GM13976 (cell line): ENCODE results near the gene NOL7.

Source experiments
- DNase-seq: peaks from one replicate; pipeline ENCODE4 v3.0.0; 2012; ENCODE audit warnings: low spot score
- in situ Hi-C: fragments of 300-500 bp; cut with MboI; formaldehyde crosslinking; loops from one replicate; pipeline ENCODE4 v1.12.0; 2022; ENCODE audit warnings: low sequenced_read_pairs, mixed read lengths, inconsistent platforms; ENCODE audit not compliant: unreplicated experiment
- TF ChIP-seq, protein P1 (sequence below): IDR thresholded peaks from 2 replicates; pipeline ENCODE4 v1.5.1; 2012; ENCODE audit warnings: borderline replicate concordance, mild to moderate bottlenecking; ENCODE audit not compliant: insufficient read depth; ENCODE audit errors: extremely low read depth, missing control alignments, control extremely low read depth

NOL7 gene

GRCh38 chr6:13614926-13615791, at the start of gene NOL7:
TSS of gene NOL7 (plus strand) at chr6:13615335. CDS start at chr6:13615359, 24 bp downstream.
- DNase-seq = peak; percentile 99
- TF ChIP-seq, protein P1, sequence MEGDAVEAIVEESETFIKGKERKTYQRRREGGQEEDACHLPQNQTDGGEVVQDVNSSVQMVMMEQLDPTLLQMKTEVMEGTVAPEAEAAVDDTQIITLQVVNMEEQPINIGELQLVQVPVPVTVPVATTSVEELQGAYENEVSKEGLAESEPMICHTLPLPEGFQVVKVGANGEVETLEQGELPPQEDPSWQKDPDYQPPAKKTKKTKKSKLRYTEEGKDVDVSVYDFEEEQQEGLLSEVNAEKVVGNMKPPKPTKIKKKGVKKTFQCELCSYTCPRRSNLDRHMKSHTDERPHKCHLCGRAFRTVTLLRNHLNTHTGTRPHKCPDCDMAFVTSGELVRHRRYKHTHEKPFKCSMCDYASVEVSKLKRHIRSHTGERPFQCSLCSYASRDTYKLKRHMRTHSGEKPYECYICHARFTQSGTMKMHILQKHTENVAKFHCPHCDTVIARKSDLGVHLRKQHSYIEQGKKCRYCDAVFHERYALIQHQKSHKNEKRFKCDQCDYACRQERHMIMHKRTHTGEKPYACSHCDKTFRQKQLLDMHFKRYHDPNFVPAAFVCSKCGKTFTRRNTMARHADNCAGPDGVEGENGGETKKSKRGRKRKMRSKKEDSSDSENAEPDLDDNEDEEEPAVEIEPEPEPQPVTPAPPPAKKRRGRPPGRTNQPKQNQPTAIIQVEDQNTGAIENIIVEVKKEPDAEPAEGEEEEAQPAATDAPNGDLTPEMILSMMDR = peak; percentile 91
- in situ Hi-C loops = no loop called here

GRCh38 chr6:13565921-13566320, 49.2 kb upstream of the NOL7 start:
- DNase-seq = no peak
- in situ Hi-C loops = no loop called here
- TF ChIP-seq, protein P1 = no peak

DNA sequence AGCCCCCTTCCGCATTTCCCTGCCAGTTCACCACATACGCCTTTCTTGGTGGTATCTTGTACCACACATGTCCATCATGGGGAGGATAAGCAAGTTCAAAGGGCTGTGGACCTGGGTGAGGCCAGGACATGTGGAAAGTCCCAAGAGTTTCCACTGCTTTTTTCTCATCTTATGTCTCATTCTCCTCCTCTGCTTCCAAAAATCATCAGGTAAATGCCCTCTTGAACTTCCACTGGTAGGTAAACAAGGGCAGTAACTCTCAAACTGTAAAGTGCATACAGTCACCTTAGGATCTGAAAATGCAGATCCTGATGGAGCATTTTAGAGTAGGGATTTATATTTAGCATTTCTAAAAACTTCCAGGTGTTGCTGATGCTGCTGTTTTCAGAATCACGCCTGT, 48.6 kb upstream of the NOL7 start:
- in situ Hi-C loops = no loop called here
- TF ChIP-seq, protein P1 = no peak
- no peak for DNase-seq

GRCh38 chr6:13568970-13569369, 46.2 kb upstream of the NOL7 start:
- no peak for DNase-seq
- in situ Hi-C loops = no loop called here
- TF ChIP-seq, protein P1 = no peak

DNA sequence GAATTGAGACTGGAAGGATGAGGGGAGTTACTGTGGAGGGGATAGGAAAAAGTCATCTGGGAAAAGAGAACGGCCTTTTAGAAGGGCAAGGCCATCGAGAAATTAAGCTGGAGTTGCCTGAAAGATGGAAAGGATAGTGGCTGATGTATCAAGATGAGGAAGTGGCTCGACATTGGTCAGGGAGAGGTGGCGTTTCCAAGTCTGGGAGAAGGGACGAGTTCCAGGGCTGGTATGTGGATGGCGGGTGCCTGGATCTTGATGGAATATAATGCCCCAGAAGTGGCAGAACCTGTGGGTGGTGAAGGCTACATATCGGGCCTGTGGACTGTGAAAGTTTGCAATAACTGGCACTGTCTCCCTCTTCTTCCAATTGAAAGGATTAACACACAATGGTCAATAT, 42.9 kb upstream of the NOL7 start:
- TF ChIP-seq, protein P1 = no peak
- DNase-seq = no peak
- in situ Hi-C loops = no loop called here

GRCh38 chr6:13572951-13573654, 42.0 kb upstream of the NOL7 start:
- TF ChIP-seq, protein P1 = no peak
- in situ Hi-C loops = no loop called here
- no peak for DNase-seq
